GM19238 (cell line): ENCODE results near the gene SPACA6.

Experiments
- DNase-seq: peaks from one replicate; pipeline ENCODE4 v3.0.0; 2011; ENCODE audit warnings: low spot score; ENCODE audit not compliant: insufficient read length

SPACA6 gene

DNA sequence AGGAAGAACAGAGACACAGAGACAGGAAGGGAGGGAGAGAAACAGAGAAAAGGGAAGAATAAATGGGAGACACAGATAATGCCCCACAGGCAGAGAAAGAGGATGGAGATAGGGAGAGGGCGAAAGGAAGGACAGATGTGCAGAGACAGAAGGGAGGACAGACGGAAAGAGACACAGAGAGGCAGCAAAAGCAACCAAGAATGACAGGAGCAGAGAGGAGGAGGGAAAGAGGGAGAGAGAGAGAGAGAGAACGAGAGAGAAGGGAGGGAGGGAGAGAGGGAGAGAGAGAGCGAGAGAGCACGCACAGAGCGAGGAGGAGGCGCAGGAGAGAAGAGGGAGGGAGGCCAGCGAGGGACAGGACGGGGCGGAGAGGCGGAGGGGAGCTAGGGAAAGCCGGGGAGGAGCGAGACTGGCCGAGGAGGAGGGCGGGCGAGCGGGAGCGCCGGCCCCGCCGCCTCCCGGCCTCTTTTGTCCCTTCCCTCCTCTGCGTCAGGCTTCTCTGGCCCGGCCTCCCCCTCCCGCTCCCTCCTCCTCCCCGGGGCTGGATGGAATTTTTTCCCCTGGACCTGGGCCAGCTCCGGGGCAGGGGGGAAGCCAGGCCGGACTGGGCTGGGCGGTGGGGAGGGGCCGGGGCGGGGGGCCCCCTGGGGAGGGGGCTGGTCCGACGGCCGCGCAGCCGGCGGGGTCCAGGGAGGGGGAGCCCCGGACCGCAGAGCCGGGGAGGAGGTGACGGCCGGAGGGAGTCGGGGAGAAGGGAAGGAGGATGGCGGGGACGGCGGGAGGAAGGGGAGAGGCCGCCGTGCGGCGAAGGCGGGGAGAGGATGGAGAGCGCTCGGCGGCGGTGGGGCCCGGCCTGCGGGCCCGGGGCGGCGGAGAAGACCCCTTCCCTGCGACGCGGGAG lies 4.2 kb upstream of the SPACA6 start:
- DNase-seq = no peak

DNA sequence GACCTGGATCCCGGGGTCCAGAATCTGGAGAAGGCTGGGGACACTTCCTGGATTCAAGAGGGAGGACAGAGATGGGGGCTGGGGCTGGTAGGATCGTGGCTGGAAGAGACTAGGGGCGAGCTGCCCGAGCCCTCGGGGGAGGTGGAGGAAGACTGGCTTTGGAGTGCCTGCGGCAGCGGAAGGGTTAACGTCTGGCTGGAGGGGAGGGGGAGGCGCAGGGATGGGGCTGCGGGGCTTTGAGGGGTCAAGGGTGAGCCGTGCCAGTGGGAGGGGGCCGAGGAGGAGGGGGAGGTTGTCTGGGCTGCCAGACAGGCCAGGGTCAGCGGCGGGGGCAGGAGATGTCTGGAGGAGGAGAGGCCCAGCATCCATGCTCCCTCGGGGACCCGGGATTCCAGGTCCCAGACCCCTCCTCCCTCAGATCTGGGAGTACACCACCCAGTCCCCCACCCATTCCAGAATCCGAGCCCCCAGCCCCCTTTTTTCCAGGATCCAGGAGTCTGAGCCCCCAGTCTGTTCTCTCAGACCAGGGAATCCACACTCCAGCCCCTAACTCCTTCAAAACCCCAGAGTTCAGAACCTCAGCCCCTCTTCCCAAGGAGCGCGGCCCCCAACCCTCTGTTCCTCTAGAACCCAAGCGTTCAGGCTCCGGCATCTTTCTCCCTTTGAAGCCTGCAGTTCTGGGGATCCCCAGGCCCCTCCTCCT lies 3.2 kb upstream of the SPACA6 start:
- DNase-seq = no peak

- no peak for DNase-seq
Measured at GRCh38 chr19:51690454-51691073, 2.6 kb upstream of the SPACA6 start.

GRCh38 chr19:51691074-51691583 lies 2.0 kb upstream of the SPACA6 start:
- no peak for DNase-seq

DNA sequence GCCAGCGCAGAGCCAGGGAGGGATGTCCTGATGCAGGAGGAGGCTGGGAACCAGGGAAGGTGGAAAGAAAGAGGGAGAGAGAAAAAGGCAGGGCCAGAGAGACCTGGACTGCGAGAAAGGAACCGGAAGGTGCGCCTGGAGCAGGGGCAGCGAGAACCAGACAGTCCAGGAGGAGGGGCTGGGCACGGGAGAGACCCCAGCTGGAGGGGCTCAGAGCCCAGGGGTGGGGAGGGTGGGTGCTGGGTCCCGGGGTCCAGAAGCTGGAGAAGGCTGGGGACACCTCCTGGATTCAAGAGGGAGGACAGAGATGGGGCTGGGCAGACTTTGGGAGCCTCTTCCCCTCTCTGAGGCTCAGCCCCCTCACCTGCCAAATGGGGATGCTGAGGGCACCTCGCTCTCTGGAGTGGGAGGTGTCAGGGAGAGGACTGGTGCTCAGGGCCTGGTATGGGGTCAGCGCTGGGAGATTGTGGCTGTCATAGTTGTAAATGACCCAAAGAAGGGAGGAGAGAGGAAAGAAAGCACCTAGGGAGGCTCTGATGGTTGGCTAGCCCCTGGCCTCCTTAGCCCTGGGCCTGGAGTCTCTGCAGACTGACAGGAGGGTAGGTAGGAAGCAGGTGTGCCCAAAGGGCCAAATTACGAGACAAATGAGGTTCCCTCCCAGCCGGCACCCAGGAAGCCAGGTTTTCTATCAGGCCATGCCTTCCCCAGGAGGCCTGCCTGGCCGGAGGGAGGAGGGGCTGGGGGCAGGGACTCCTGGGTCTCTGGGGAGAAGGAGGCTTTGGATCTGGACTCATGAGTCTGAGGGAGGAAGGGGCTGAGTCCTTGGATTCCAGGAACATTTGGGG lies 1.3 kb upstream of the SPACA6 start:
- DNase-seq = no peak

DNA sequence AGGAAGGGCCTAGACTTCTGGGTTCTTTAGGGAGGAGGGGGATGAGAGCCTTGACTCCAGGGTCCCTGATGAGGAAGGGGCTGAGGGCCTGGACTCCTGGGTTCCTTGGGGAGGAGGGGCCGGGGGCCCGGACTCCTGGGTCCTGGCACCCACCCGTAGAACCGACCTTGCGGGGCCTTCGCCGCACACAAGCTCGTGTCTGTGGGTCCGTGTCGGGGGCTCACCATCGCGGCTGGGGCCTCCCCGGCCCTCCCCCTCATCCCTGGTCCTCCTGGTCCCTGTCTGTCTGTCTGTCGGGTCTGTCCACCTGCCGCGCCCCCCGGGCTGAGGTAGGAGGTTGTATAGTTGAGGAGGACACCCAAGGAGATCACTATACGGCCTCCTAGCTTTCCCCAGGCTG lies 662 bp upstream of the SPACA6 start:
- DNase-seq = no peak

DNA sequence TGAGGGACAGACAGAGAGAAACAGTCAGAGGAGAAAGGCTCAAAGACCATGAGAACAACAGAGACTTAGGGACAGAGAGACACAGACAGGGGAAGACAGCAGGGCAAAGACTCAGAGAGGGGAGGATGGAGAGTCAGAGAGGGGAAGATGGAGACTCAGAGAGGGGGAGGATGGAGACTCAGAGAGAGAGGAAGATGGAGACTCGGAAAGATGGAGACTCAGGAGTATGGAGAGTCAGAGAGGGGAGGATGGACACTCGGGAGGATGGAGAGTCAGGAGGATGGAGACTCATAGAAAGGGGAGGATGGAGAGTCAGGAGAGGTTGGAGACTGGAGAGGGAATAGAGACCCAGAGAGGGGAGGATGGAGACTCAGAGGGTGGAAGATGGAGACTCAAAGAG lies 689 bp downstream of the SPACA6 start:
- DNase-seq = no peak

DNA sequence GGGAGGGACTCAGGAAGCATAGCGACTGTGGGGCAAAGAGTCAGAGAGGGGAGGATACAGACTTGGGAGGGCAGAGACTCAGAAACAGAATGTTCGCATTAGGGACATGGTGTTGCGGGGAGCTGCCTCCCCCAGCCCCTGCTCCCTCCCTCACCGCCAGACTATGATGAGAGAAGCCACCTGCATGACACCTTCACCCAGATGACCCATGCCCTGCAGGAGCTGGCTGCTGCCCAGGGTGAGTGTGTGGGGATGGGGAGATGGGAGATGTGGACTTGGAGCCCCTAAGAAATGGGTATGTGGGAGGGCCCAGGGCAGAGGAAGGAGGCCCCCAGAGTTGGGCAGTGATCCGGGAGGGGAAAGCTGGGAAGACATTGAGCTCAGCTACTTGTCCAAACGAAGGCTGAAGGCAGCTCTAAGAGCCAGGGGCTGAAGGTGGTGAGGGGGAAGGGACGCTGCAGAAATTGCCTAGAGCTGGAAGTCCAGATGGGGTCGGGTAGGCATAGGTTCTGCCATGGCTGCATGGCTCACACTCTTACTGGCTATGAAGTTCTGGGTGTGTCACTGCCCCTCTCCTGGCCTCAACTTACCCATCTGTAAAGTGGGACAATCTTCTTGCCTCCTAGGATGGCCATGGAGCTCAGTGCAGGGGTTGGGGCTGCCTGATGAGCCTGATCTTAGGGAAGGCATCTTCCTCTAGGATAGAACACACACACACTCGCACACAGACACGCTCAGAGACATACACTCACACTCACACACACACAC lies 1.4 kb downstream of the SPACA6 start:
- DNase-seq = no peak

GRCh38 chr19:51695088-51695487 lies 2.0 kb downstream of the SPACA6 start:
- DNase-seq = no peak

DNA sequence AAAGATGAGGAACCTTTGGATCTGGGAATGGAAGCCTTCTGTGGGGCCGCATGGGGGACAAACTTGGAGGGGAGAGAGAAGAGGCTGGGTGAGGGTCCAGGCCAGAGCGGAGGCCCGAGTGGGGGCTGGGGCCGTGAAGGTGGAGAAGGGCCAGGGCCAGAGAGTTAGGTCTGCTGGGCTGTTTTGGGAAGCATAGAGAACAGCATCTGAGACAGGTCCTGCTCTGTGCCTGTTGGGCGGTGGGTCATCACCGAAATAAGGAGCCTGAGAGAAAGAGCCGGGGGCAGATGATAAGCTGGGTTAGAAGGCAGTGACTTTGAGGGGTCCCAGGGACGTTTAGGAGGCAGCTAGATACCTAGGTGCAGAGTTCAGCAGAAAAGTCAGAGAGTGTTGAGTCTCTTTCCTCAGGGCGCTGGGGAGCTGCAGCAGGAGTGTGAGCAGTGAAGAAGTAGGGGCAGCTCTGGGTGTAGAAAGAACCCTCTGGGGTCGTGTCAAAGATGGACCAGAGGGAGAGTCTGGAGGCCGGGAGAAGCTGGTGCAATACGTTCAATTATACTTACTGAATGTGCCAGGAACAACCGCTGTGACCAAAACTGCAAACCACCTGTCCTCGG lies 2.7 kb downstream of the SPACA6 start:
- no peak for DNase-seq

- no peak for DNase-seq
Measured at GRCh38 chr19:51696606-51697005, 3.5 kb downstream of the SPACA6 start.

DNA sequence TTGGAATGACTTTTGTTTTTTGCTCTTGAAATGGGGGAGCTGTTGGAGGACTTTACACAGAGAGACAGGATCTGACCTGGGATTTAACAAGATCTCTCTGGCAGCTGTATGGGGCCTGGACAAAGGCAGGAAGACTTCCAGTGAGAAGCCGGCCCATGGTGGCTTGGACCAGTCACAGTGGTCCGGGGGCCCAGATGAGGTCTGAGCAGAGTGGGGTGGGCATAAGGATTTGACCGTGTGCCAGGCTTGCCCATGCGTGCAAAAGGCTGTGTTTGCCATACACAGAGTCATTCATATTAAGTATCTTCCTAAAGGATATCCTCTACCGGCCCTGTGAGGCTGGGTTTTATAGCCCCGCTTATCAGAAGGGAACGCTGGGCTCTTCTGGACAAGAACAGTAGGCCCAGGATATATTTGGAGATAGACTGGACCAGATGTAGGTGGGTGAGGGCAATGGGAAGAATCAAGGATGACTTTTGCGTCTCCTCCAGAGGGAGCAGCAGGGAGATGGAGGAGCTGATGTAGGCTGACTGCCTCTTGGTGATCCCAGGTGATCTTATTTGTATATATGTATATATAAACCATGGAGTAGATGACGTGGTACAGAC lies 4.1 kb downstream of the SPACA6 start:
- no peak for DNase-seq

- no peak for DNase-seq
Measured at GRCh38 chr19:51698296-51698695, 5.2 kb downstream of the SPACA6 start.

DNA sequence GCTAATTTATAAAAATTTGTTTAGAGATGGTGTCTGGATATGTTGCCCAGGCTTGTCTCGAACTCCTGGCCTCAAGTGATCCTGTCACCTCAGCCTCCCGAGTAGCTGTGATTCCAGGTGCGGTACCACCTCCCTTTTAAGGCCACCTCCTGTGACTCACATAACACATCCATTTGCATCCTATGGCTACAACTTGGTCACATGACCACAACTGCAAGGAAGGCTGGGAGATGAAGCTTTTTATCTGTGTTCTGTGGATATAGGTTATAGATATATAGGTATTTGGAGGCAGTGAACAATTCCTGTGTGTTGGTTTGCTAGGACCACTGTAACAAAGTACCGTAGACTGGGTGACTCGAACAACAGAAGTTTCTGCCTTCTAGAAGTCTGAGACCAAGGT lies 6.0 kb downstream of the SPACA6 start:
- no peak for DNase-seq

DNA sequence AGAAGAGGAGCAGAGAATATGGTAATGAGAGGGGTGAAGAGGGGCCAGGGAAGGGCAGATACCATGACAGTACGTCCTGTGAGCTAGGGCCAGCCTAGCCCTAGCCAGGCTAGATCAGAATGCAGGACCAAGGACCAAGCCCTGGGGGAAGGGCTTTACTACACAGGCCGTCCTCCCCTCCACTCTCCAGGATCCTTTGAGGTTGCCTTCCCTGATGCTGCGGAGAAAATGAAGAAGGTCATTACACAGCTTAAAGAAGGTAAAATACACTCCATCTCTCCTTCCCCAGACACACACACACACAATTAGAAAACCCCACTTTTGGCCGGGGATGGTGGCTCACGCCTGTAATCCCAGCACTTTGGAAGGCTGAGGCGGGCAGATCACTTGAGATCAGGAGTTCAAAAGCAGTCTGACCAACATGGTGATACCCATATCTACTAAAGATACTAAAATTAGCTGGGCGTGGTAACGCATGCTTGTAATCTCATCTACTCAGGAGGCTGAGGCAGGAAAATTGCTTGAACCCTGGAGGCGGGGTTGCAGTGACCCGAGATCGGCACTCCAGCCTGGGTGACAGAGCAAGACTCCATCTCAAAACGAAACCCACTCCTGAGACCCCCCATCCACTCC lies 8.5 kb downstream of the SPACA6 start:
- no peak for DNase-seq

DNA sequence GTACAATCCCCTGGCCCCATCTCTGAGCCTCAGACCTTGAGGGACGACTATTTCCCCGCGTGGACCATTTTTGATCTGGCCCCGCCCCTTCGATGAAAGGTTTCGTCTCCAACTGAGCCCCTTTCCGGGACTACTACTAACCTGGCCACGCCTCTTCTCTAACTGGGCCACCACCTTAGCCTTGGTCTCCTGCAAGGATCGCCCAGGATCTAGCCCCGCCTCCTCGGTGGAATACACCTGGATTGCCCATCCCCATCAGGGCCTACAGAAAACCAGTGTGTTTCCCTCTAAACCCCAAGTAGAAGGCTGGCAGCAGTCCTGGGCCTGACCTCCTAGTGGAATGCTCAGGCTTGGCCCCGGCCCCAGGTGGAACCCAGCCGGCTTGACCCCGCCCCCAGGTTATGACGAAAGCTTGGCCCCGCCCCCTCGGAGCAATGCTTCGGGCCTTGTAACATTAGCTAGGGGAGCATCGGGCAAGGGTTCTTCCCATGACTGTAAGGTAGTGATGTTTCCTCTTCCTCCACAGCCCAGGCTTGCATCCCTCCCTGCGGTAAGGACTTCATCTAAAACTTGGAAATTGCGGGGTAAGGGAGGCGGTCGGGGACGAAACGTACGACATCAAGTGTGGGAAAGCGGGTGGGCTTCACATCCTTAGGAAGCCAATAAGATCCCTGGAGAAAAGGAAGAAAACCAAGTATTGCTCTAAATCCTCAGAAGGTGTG lies 9.1 kb downstream of the SPACA6 start:
- no peak for DNase-seq

DNA sequence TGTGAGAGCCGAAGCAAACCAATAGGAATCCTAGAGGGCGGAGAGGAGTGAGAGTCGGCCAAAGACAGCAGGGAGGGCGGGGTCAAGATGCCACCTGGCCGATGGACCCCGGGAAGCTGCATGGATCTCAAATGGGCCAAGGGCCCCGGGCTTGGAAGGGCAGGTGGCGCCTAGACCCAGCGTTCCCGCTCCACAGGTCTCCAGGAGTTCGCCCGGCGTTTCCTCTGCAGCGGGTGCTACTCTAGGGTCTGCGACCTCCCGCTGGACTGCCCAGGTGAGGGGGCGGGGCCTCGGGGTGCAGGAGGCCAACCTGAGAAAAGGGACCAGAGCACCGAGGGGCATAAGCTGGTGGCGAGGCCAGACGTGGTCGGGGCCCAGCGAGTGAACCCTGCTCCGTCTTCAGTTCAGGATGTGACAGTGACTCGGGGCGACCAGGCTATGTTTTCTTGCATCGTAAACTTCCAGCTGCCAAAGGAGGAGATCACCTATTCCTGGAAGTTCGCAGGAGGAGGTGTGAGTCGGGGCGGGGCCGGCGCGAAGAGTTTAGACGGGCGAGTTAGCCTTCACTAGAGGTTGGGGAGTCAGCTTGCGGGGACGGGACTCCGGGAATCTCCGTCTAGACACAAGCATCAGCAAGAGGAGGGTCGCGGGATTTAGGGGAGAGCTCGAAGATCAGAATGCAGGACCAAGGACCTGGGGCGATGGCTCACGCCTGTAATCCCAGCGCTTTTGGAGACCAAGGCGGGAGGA lies 9.9 kb downstream of the SPACA6 start:
- DNase-seq = no peak
